ENCODE measurements around the gene SLC38A2.

The SLC38A2 gene

GRCh38 chr12:46372544-46373300, at the start of gene SLC38A2:
Gene SLC38A2, minus strand, starts transcription at chr12:46372773. Its CDS starts 1,480 bp downstream, at chr12:46371293.
- in situ Hi-C loops (cut with MboI; ENCODE audit: low sequenced_read_pairs) = no loop called here
- DNase-seq (ENCODE audit: low spot score in 2 of 2) = peak; percentile 76 to 97
- H3K27me3 ChIP-seq (ENCODE audit: low read depth) = no peaks in the 10 kb centered on the region
- peak within 1 kb of the TSS; percentile 95 for H3K4me3 ChIP-seq
- H3K9me3 ChIP-seq = no peaks in the 10 kb centered on the region
- peaks cover 42% of the 10 kb centered on the region for H3K36me3 ChIP-seq (replicated peaks)
- H3K4me1 ChIP-seq = peaks cover 21% of the 10 kb centered on the region

- no peaks in the 10 kb centered on the region for H3K9me3 ChIP-seq
- H3K4me1 ChIP-seq = peaks cover 6% of the 10 kb centered on the region; the same call in 1 of the 2 replicates
- no peak overlapping the region for H3K4me3 ChIP-seq
- in situ Hi-C loops (cut with MboI; ENCODE audit: low sequenced_read_pairs) = no loop called here
- no peaks in the 10 kb centered on the region for H3K27me3 ChIP-seq (ENCODE audit: low read depth)
- no peaks in the 10 kb centered on the region for H3K36me3 ChIP-seq (replicated peaks)
- DNase-seq (ENCODE audit: low spot score in 2 of 2) = no peak
Measured at GRCh38 chr12:46419675-46420074, 47.1 kb upstream of the SLC38A2 start.

GRCh38 chr12:46415552-46415951, 43.0 kb upstream of the SLC38A2 start:
- peaks cover 6% of the 10 kb centered on the region; the same call in 1 of the 2 replicates for H3K4me1 ChIP-seq
- DNase-seq (ENCODE audit: low spot score in 2 of 2) = no peak
- in situ Hi-C loops (cut with MboI; ENCODE audit: low sequenced_read_pairs) = no loop called here
- H3K9me3 ChIP-seq = no peaks in the 10 kb centered on the region
- H3K27me3 ChIP-seq (ENCODE audit: low read depth) = no peaks in the 10 kb centered on the region
- H3K36me3 ChIP-seq (replicated peaks) = no peaks in the 10 kb centered on the region
- H3K4me3 ChIP-seq = no peak overlapping the region

- no peaks in the 10 kb centered on the region for H3K27me3 ChIP-seq (ENCODE audit: low read depth)
- H3K4me3 ChIP-seq = no peak overlapping the region
- no peaks in the 10 kb centered on the region for H3K36me3 ChIP-seq (replicated peaks)
- DNase-seq (ENCODE audit: low spot score in 2 of 2) = no peak
- H3K4me1 ChIP-seq = peaks cover 6% of the 10 kb centered on the region; the same call in 1 of the 2 replicates
- in situ Hi-C loops (cut with MboI; ENCODE audit: low sequenced_read_pairs) = no loop called here
- no peaks in the 10 kb centered on the region for H3K9me3 ChIP-seq
Measured at GRCh38 chr12:46414591-46415268, 42.2 kb upstream of the SLC38A2 start.

GRCh38 chr12:46413368-46413767, 40.8 kb upstream of the SLC38A2 start:
- H3K27me3 ChIP-seq (ENCODE audit: low read depth) = no peaks in the 10 kb centered on the region
- no peak overlapping the region for H3K4me3 ChIP-seq
- DNase-seq (ENCODE audit: low spot score in 2 of 2) = no peak
- no peaks in the 10 kb centered on the region for H3K9me3 ChIP-seq
- H3K4me1 ChIP-seq = peaks cover 6% of the 10 kb centered on the region; the same call in 1 of the 2 replicates
- H3K36me3 ChIP-seq (replicated peaks) = no peaks in the 10 kb centered on the region
- in situ Hi-C loops (cut with MboI; ENCODE audit: low sequenced_read_pairs) = no loop called here

GRCh38 chr12:46412857-46413256, 40.3 kb upstream of the SLC38A2 start:
- no peak for DNase-seq (ENCODE audit: low spot score in 2 of 2)
- in situ Hi-C loops (cut with MboI; ENCODE audit: low sequenced_read_pairs) = no loop called here

GRCh38 chr12:46410495-46410894, 37.9 kb upstream of the SLC38A2 start:
- Histone ChIP-seq H3K36me3 (replicated peaks) (no peaks in the 10 kb centered on the region), H3K4me1 (no peaks in the 10 kb centered on the region), H3K27me3 (ENCODE audit: low read depth) (no peaks in the 10 kb centered on the region), H3K4me3 (no peak overlapping the region), H3K9me3 (no peaks in the 10 kb centered on the region)
- in situ Hi-C loops (cut with MboI; ENCODE audit: low sequenced_read_pairs) = no loop called here
- no peak for DNase-seq (ENCODE audit: low spot score in 2 of 2)

More at GRCh38 chr12:46412857-46413256, 40.3 kb upstream of the SLC38A2 start:
- H3K9me3 ChIP-seq = no peaks in the 10 kb centered on the region
- H3K4me3 ChIP-seq = no peak overlapping the region
- no peaks in the 10 kb centered on the region for H3K36me3 ChIP-seq (replicated peaks)
- peaks cover 1% of the 10 kb centered on the region; the same call in 1 of the 2 replicates for H3K4me1 ChIP-seq
- H3K27me3 ChIP-seq (ENCODE audit: low read depth) = no peaks in the 10 kb centered on the region

DNA sequence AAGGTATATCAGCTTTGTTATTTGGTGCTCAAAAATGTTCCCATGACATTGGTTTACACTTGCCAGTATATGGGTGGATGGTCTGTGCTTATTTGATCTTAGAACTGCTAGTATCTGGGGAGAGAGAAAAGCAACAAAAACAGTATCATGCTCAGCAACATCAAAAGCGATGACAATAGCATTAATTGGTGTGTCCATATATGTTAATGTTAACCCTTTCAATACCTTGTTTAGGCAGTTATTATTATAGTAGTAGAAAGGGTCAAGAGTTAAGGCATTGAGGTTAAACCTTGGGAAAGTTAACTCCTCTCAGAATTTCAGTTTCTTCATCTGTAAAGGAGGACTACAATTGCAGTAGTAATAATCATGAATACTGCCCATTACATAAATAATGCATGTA, 37.4 kb upstream of the SLC38A2 start:
- in situ Hi-C loops (cut with MboI; ENCODE audit: low sequenced_read_pairs) = no loop called here
- Histone ChIP-seq H3K36me3 (replicated peaks) (no peaks in the 10 kb centered on the region), H3K4me1 (no peaks in the 10 kb centered on the region), H3K4me3 (no peak overlapping the region), H3K9me3 (no peaks in the 10 kb centered on the region), H3K27me3 (ENCODE audit: low read depth) (no peaks in the 10 kb centered on the region)
- DNase-seq (ENCODE audit: low spot score in 2 of 2) = no peak

DNA sequence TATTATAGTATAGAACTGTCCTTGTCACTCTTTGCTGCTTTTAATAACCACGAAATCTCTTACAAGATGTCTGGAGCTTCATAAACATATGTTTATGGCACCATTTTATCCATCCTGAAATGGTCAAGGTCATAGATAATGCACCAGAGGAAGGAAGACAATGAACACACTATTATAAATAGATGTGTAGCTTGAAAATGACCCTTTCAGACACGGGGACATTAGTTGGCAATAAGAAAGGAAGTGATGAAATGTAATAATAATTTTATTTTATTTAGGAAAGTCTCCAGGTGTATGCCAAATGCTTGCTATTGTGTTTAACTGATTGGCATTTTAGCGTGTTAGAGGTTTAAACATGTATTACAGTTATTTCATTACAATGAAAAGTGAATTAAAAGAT, 36.8 kb upstream of the SLC38A2 start:
- H3K4me3 ChIP-seq = no peak overlapping the region
- no peaks in the 10 kb centered on the region for H3K36me3 ChIP-seq (replicated peaks)
- H3K27me3 ChIP-seq (ENCODE audit: low read depth) = no peaks in the 10 kb centered on the region
- DNase-seq (ENCODE audit: low spot score in 2 of 2) = no peak
- in situ Hi-C loops (cut with MboI; ENCODE audit: low sequenced_read_pairs) = no loop called here
- no peaks in the 10 kb centered on the region for H3K4me1 ChIP-seq
- H3K9me3 ChIP-seq = no peaks in the 10 kb centered on the region

- in situ Hi-C loops (cut with MboI; ENCODE audit: low sequenced_read_pairs) = no loop called here
- H3K27me3 ChIP-seq (ENCODE audit: low read depth) = no peaks in the 10 kb centered on the region
Measured at GRCh38 chr12:46408441-46408840, 35.9 kb upstream of the SLC38A2 start.

GRCh38 chr12:46407361-46407760, 34.8 kb upstream of the SLC38A2 start:
- Histone ChIP-seq H3K9me3 (no peaks in the 10 kb centered on the region), H3K27me3 (ENCODE audit: low read depth) (no peaks in the 10 kb centered on the region), H3K36me3 (replicated peaks) (no peaks in the 10 kb centered on the region), H3K4me1 (peaks cover 6% of the 10 kb centered on the region), H3K4me3 (no peak overlapping the region)
- DNase-seq (ENCODE audit: low spot score in 2 of 2) = no peak
- in situ Hi-C loops (cut with MboI; ENCODE audit: low sequenced_read_pairs) = no loop called here

More at GRCh38 chr12:46408441-46408840, 35.9 kb upstream of the SLC38A2 start:
- Histone ChIP-seq H3K9me3 (no peaks in the 10 kb centered on the region), H3K4me3 (no peak overlapping the region), H3K36me3 (replicated peaks) (no peaks in the 10 kb centered on the region), H3K4me1 (no peaks in the 10 kb centered on the region)
- no peak for DNase-seq (ENCODE audit: low spot score in 2 of 2)

GRCh38 chr12:46406352-46407027, 33.9 kb upstream of the SLC38A2 start:
- Histone ChIP-seq H3K36me3 (replicated peaks) (no peaks in the 10 kb centered on the region), H3K27me3 (ENCODE audit: low read depth) (no peaks in the 10 kb centered on the region), H3K9me3 (no peaks in the 10 kb centered on the region), H3K4me1 (peaks cover 10% of the 10 kb centered on the region), H3K4me3 (no peak overlapping the region)
- in situ Hi-C loops (cut with MboI; ENCODE audit: low sequenced_read_pairs) = no loop called here
- DNase-seq (ENCODE audit: low spot score in 2 of 2) = no peak

DNA sequence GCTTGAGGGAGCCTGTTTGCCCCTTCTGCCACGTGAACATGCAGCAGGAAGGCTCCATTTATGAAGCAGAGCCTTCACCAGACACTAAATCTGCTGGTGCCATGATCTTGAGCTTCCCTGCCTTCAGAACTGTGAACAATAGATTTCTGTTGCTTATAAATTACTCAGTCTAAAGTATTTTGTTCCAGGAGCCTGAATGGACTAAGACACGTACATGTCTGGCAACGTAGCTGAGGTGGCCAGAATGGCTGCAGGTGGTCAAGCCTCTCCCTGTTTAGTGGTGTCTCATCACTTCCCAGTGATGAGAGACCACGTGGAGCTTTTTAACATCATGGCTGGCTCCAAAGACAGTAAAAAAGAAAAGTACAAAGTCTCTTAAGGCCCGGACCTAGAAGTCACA, 32.2 kb upstream of the SLC38A2 start:
- in situ Hi-C loops (cut with MboI; ENCODE audit: low sequenced_read_pairs) = no loop called here

GRCh38 chr12:46404225-46404631, 31.7 kb upstream of the SLC38A2 start:
- in situ Hi-C loops (cut with MboI; ENCODE audit: low sequenced_read_pairs) = no loop called here
- peaks cover 10% of the 10 kb centered on the region for H3K4me1 ChIP-seq
- DNase-seq (ENCODE audit: low spot score in 2 of 2) = no peak

More for the DNA sequence above, 32.2 kb upstream of the SLC38A2 start:
- Histone ChIP-seq H3K4me3 (no peak overlapping the region), H3K9me3 (no peaks in the 10 kb centered on the region), H3K4me1 (peaks cover 10% of the 10 kb centered on the region), H3K36me3 (replicated peaks) (no peaks in the 10 kb centered on the region), H3K27me3 (ENCODE audit: low read depth) (no peaks in the 10 kb centered on the region)
- no peak for DNase-seq (ENCODE audit: low spot score in 2 of 2)

More at GRCh38 chr12:46404225-46404631, 31.7 kb upstream of the SLC38A2 start:
- H3K27me3 ChIP-seq (ENCODE audit: low read depth) = no peaks in the 10 kb centered on the region
- H3K4me3 ChIP-seq = no peak overlapping the region
- no peaks in the 10 kb centered on the region for H3K9me3 ChIP-seq
- no peaks in the 10 kb centered on the region for H3K36me3 ChIP-seq (replicated peaks)
